Stomach smooth muscle (tissue), 2 donors: ENCODE data around the gene RBMS3.

Experiments used
- H3K27ac ChIP-seq: one replicate; pipeline ENCODE4 v1.7.0; 2013; ENCODE audit warnings: mild to moderate bottlenecking, low read length, inconsistent platforms
- H3K27me3 ChIP-seq, 2 donors: one replicate each; pipeline ENCODE4 v1.7.0; 2013; ENCODE audit warnings: low read length in 2 of 2; ENCODE audit not compliant: insufficient read depth in 2 of 2, control insufficient read depth in 1 of 2
- H3K36me3 ChIP-seq, 2 donors: one replicate each; pipeline ENCODE4 v1.7.0; 2013; ENCODE audit warnings: low read length in 2 of 2; ENCODE audit not compliant: control insufficient read depth in 2 of 2, insufficient read depth in 2 of 2
- H3K4me1 ChIP-seq: one replicate; pipeline ENCODE4 v1.7.0; 2013; ENCODE audit warnings: low read length; ENCODE audit not compliant: control insufficient read depth, insufficient read depth
- H3K4me3 ChIP-seq, 2 donors: one replicate each; pipeline ENCODE4 v1.7.0; 2013; ENCODE audit warnings: low read length in 2 of 2
- H3K9ac ChIP-seq, 2 donors: one replicate each; pipeline ENCODE4 v1.7.0; 2013; ENCODE audit warnings: low read length in 2 of 2, mild to moderate bottlenecking in 1 of 2
- H3K9me3 ChIP-seq, 2 donors: one replicate each; pipeline ENCODE4 v1.7.0; 2013; ENCODE audit warnings: low read length in 2 of 2; ENCODE audit not compliant: control insufficient read depth in 2 of 2
- donor health status: healthy.
- donor health status: Pancreatic carcinoma.

RBMS3 gene

GRCh38 chr3:29484633-29485032 lies 203.8 kb downstream of the RBMS3 start:
- H3K9me3 ChIP-seq: no peaks in the 10 kb centered on the region
- no peak overlapping the region for H3K4me3 ChIP-seq
- H3K36me3 ChIP-seq: no peaks in the 10 kb centered on the region
- no peak overlapping the region for H3K27ac ChIP-seq
- no peak overlapping the region for H3K9ac ChIP-seq
- no peaks in the 10 kb centered on the region for H3K27me3 ChIP-seq
- no peaks in the 10 kb centered on the region for H3K4me1 ChIP-seq

GRCh38 chr3:29486096-29486495 lies 205.2 kb downstream of the RBMS3 start:
- no peak overlapping the region for H3K27ac ChIP-seq
- H3K27me3 ChIP-seq: no peaks in the 10 kb centered on the region
- no peaks in the 10 kb centered on the region for H3K9me3 ChIP-seq
- H3K36me3 ChIP-seq: no peaks in the 10 kb centered on the region
- H3K4me1 ChIP-seq: no peaks in the 10 kb centered on the region
- no peak overlapping the region for H3K4me3 ChIP-seq
- H3K9ac ChIP-seq: no peak overlapping the region

- Histone ChIP-seq H3K4me3 (no peak overlapping the region), H3K9me3 (no peaks in the 10 kb centered on the region), H3K4me1 (no peaks in the 10 kb centered on the region), H3K9ac (no peak overlapping the region), H3K27ac (no peak overlapping the region), H3K36me3 (no peaks in the 10 kb centered on the region), H3K27me3 (no peaks in the 10 kb centered on the region)
Measured at GRCh38 chr3:29486917-29487316, 206.0 kb downstream of the RBMS3 start.

GRCh38 chr3:29488922-29489321 lies 208.1 kb downstream of the RBMS3 start:
- no peaks in the 10 kb centered on the region for H3K27me3 ChIP-seq
- H3K27ac ChIP-seq: no peak overlapping the region

GRCh38 chr3:29493109-29493508 lies 212.2 kb downstream of the RBMS3 start:
- Histone ChIP-seq H3K27me3 (no peaks in the 10 kb centered on the region), H3K4me1 (no peaks in the 10 kb centered on the region), H3K9ac (no peak overlapping the region), H3K27ac (no peak overlapping the region), H3K36me3 (no peaks in the 10 kb centered on the region), H3K4me3 (no peak overlapping the region), H3K9me3 (no peaks in the 10 kb centered on the region)

More at GRCh38 chr3:29488922-29489321, 208.1 kb downstream of the RBMS3 start:
- H3K4me3 ChIP-seq: no peak overlapping the region
- no peaks in the 10 kb centered on the region for H3K36me3 ChIP-seq
- no peaks in the 10 kb centered on the region for H3K9me3 ChIP-seq
- no peak overlapping the region for H3K9ac ChIP-seq
- H3K4me1 ChIP-seq: no peaks in the 10 kb centered on the region

- H3K4me1 ChIP-seq: no peaks in the 10 kb centered on the region
- H3K9ac ChIP-seq: no peak overlapping the region
- H3K36me3 ChIP-seq: no peaks in the 10 kb centered on the region
- H3K27ac ChIP-seq: peak overlapping the region; percentile 0
- no peaks in the 10 kb centered on the region for H3K9me3 ChIP-seq
- H3K27me3 ChIP-seq: no peaks in the 10 kb centered on the region
- H3K4me3 ChIP-seq: no peak overlapping the region
Measured at GRCh38 chr3:29494305-29495036, 213.6 kb downstream of the RBMS3 start.

GRCh38 chr3:29497282-29497681 lies 216.4 kb downstream of the RBMS3 start:
- H3K4me1 ChIP-seq: no peaks in the 10 kb centered on the region
- H3K9ac ChIP-seq: no peak overlapping the region
- H3K9me3 ChIP-seq: no peaks in the 10 kb centered on the region
- H3K27me3 ChIP-seq: no peaks in the 10 kb centered on the region
- no peaks in the 10 kb centered on the region for H3K36me3 ChIP-seq
- no peak overlapping the region for H3K27ac ChIP-seq
- H3K4me3 ChIP-seq: no peak overlapping the region

- H3K9me3 ChIP-seq: no peaks in the 10 kb centered on the region
- peak overlapping the region; percentile 31 for H3K27ac ChIP-seq
- no peak overlapping the region for H3K4me3 ChIP-seq
- no peaks in the 10 kb centered on the region for H3K27me3 ChIP-seq
- no peaks in the 10 kb centered on the region for H3K36me3 ChIP-seq
- peaks cover 9% of the 10 kb centered on the region for H3K4me1 ChIP-seq
- no peak overlapping the region for H3K9ac ChIP-seq
Measured at GRCh38 chr3:29502771-29503170, 221.9 kb downstream of the RBMS3 start.

- H3K27ac ChIP-seq: peak overlapping the region; percentile 31
Measured at GRCh38 chr3:29503314-29503713, 222.4 kb downstream of the RBMS3 start.

GRCh38 chr3:29503958-29504357 lies 223.1 kb downstream of the RBMS3 start:
- peaks cover 9% of the 10 kb centered on the region for H3K4me1 ChIP-seq
- no peaks in the 10 kb centered on the region for H3K9me3 ChIP-seq
- peak overlapping the region in 1 of 2 donors; percentile 40 for H3K9ac ChIP-seq
- no peak overlapping the region for H3K4me3 ChIP-seq
- H3K27ac ChIP-seq: peak overlapping the region; percentile 31
- no peaks in the 10 kb centered on the region for H3K36me3 ChIP-seq
- H3K27me3 ChIP-seq: no peaks in the 10 kb centered on the region

More at GRCh38 chr3:29503314-29503713, 222.4 kb downstream of the RBMS3 start:
- no peaks in the 10 kb centered on the region for H3K27me3 ChIP-seq
- peak overlapping the region in 1 of 2 donors; percentile 40 for H3K9ac ChIP-seq
- H3K9me3 ChIP-seq: no peaks in the 10 kb centered on the region
- peaks cover 9% of the 10 kb centered on the region for H3K4me1 ChIP-seq
- H3K36me3 ChIP-seq: no peaks in the 10 kb centered on the region
- H3K4me3 ChIP-seq: no peak overlapping the region

- H3K9me3 ChIP-seq: no peaks in the 10 kb centered on the region
- H3K27ac ChIP-seq: no peak overlapping the region
- H3K4me3 ChIP-seq: no peak overlapping the region
- H3K27me3 ChIP-seq: no peaks in the 10 kb centered on the region
- no peak overlapping the region for H3K9ac ChIP-seq
- no peaks in the 10 kb centered on the region for H3K36me3 ChIP-seq
- H3K4me1 ChIP-seq: peaks cover 9% of the 10 kb centered on the region
Measured at GRCh38 chr3:29506502-29506901, 225.6 kb downstream of the RBMS3 start.
